OCI-LY3 (cell line): ENCODE data around the gene CNGA2.

ENCODE experiments used
- H2AFZ ChIP-seq: fragments of 200-600, 300-600 bp; shearing (Covaris generic); 2 replicates; pipeline ENCODE4 v1.6.0; 2014; ENCODE audit warnings: antibody characterized with exemption, low read depth, low read length
- H3K27ac ChIP-seq: fragments of 200-600, 300-600 bp; sonication (generic); 2 replicates; pipeline ENCODE4 v1.5.1; 2014; ENCODE audit warnings: mild to moderate bottlenecking, low read length, moderate library complexity, mixed read lengths
- H3K27me3 ChIP-seq: fragments of 200-600, 300-600 bp; sonication (generic); 2 replicates; pipeline ENCODE4 v1.6.1; 2014; ENCODE audit warnings: low read depth, low read length, mixed read lengths
- H3K36me3 ChIP-seq: fragments of 200-600, 300-600 bp; sonication (generic); replicated peaks from 2 replicates; pipeline ENCODE3; 2014; ENCODE audit warnings: low read depth, low read length, mixed read lengths
- H3K4me1 ChIP-seq: fragments of 300-600, 200-600 bp; sonication (generic); 2 replicates; pipeline ENCODE4 v1.6.1; 2014; ENCODE audit warnings: low read length, mixed read lengths
- H3K4me2 ChIP-seq: fragments of 200-600, 300-600 bp; sonication (generic); 2 replicates; pipeline ENCODE4 v1.6.1; 2014; ENCODE audit warnings: low read length, mixed read lengths
- H3K4me3 ChIP-seq: fragments of 300-600, 200-600 bp; sonication (generic); 2 replicates; pipeline ENCODE4 v1.5.1; 2014; ENCODE audit warnings: antibody characterized with exemption, mild to moderate bottlenecking, low read length, moderate library complexity
- H3K79me2 ChIP-seq: fragments of 300-600, 200-600 bp; shearing (Covaris generic); 2 replicates; pipeline ENCODE4 v1.6.1; 2014; ENCODE audit warnings: mild to moderate bottlenecking, low read length, mixed read lengths
- H3K9ac ChIP-seq: fragments of 300-600, 200-600 bp; shearing (Covaris generic); 2 replicates; pipeline ENCODE4 v1.6.0; 2014; ENCODE audit warnings: mild to moderate bottlenecking, low read length, moderate library complexity
- H3K9me3 ChIP-seq: fragments of 200-600, 300-600 bp; shearing (Covaris generic); 2 replicates; pipeline ENCODE4 v1.6.1; 2014; ENCODE audit warnings: low read length, mixed read lengths; ENCODE audit not compliant: insufficient read depth
- H4K20me1 ChIP-seq: fragments of 200-600, 300-600 bp; sonication (generic); 2 replicates; pipeline ENCODE4 v1.6.1; 2016; ENCODE audit warnings: low read length, mixed read lengths; ENCODE audit not compliant: insufficient read depth
- EZH2phosphoT487 ChIP-seq: fragments of 200-600 bp; shearing (Covaris generic); IDR thresholded peaks from 2 replicates; pipeline ENCODE4 v1.6.1; 2018; ENCODE audit warnings: antibody characterized with exemption, mixed run types, low read depth
- TF ChIP-seq, protein P1 (sequence below): fragments of 200-600, 300-600 bp; sonication (generic); IDR thresholded peaks from 2 replicates; pipeline ENCODE4 v1.5.1; 2014; ENCODE audit warnings: antibody characterized with exemption, low read length, low read depth

Gene CNGA2

DNA sequence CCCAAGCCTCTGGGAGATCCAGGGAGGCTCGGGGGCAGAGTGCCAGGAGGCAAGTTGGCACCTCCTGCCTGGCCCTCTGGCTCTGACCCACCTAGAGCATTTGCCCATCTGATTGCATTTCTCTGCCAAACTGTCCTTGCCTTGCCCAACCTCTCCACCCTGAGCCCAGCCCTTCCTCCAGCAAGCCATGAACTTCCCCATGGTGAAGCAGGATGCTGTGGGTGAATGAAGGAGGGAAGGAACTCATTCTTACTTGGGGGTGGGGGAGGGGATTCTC is 9.3 kb upstream of the CNGA2 start:
- Histone ChIP-seq H3K27ac (no peak overlapping the region), H3K4me3 (no peak overlapping the region), H3K9ac (no peak overlapping the region), H3K4me2 (no peak overlapping the region), H3K27me3 (no peaks in the 10 kb centered on the region), H3K9me3 (no peaks in the 10 kb centered on the region), H2AFZ (no peak overlapping the region), H4K20me1 (no peaks in the 10 kb centered on the region), H3K79me2 (no peaks in the 10 kb centered on the region), H3K36me3 (no peaks in the 10 kb centered on the region), H3K4me1 (no peaks in the 10 kb centered on the region)
- TF ChIP-seq, protein P1, sequence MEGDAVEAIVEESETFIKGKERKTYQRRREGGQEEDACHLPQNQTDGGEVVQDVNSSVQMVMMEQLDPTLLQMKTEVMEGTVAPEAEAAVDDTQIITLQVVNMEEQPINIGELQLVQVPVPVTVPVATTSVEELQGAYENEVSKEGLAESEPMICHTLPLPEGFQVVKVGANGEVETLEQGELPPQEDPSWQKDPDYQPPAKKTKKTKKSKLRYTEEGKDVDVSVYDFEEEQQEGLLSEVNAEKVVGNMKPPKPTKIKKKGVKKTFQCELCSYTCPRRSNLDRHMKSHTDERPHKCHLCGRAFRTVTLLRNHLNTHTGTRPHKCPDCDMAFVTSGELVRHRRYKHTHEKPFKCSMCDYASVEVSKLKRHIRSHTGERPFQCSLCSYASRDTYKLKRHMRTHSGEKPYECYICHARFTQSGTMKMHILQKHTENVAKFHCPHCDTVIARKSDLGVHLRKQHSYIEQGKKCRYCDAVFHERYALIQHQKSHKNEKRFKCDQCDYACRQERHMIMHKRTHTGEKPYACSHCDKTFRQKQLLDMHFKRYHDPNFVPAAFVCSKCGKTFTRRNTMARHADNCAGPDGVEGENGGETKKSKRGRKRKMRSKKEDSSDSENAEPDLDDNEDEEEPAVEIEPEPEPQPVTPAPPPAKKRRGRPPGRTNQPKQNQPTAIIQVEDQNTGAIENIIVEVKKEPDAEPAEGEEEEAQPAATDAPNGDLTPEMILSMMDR: no peak
- TF ChIP-seq EZH2phosphoT487: no peak

DNA sequence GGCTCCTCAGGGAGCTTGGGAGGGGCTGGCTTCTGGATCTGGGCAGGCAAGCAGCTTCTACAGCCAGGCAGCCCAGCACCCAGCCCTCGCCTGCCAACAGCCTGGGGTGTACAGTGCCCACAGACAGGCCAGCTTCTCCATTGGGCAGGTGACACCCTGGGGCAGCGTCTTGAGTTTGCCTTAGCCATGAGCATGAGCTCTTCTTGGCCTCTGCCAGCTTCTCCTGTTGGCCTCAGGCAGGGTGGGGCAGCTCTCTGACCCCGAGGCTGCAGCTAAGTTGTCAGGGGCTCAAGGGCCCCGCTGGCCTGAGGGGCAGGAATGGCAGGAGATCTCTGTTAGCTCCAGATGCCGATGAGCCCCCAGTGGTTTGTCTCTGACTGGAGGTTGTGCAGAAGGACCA is 7.8 kb upstream of the CNGA2 start:
- H3K4me3 ChIP-seq: no peak overlapping the region
- no peaks in the 10 kb centered on the region for H3K79me2 ChIP-seq
- no peaks in the 10 kb centered on the region for H3K4me1 ChIP-seq
- no peaks in the 10 kb centered on the region for H4K20me1 ChIP-seq
- H3K9me3 ChIP-seq: no peaks in the 10 kb centered on the region
- no peaks in the 10 kb centered on the region for H3K36me3 ChIP-seq
- no peak overlapping the region for H3K27ac ChIP-seq
- H3K9ac ChIP-seq: no peak overlapping the region
- no peak overlapping the region for H2AFZ ChIP-seq
- H3K4me2 ChIP-seq: no peak overlapping the region
- H3K27me3 ChIP-seq: no peaks in the 10 kb centered on the region
- TF ChIP-seq EZH2phosphoT487: no peak
- TF ChIP-seq, protein P1: no peak

DNA sequence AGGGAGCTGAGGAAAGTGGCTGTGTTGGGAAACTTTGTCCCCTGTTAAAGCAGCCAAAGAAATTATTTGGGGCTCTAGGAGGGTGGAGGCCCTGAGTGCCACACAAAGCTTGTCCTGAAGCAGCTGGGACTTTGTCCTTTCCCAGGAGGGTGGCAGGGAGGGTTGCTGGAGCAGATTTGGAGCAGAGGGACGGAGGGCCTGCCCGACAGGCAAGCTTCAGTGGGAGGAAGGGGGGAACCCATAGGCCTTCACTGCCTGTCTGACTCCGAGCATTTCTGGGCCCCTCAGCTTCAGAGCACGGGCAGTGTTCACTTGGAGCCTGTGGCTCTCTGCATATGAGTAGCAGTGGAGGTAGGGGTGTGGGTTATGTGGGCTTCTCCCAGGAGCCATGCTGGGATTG is 7.2 kb upstream of the CNGA2 start:
- no peaks in the 10 kb centered on the region for H3K9me3 ChIP-seq
- H3K36me3 ChIP-seq: no peaks in the 10 kb centered on the region
- no peak overlapping the region for H2AFZ ChIP-seq
- H3K4me3 ChIP-seq: no peak overlapping the region
- no peaks in the 10 kb centered on the region for H3K4me1 ChIP-seq
- no peaks in the 10 kb centered on the region for H3K79me2 ChIP-seq
- no peak overlapping the region for H3K27ac ChIP-seq
- no peak overlapping the region for H3K4me2 ChIP-seq
- TF ChIP-seq, protein P1: no peak
- no peak for TF ChIP-seq EZH2phosphoT487
- H4K20me1 ChIP-seq: no peaks in the 10 kb centered on the region
- H3K27me3 ChIP-seq: no peaks in the 10 kb centered on the region
- no peak overlapping the region for H3K9ac ChIP-seq

DNA sequence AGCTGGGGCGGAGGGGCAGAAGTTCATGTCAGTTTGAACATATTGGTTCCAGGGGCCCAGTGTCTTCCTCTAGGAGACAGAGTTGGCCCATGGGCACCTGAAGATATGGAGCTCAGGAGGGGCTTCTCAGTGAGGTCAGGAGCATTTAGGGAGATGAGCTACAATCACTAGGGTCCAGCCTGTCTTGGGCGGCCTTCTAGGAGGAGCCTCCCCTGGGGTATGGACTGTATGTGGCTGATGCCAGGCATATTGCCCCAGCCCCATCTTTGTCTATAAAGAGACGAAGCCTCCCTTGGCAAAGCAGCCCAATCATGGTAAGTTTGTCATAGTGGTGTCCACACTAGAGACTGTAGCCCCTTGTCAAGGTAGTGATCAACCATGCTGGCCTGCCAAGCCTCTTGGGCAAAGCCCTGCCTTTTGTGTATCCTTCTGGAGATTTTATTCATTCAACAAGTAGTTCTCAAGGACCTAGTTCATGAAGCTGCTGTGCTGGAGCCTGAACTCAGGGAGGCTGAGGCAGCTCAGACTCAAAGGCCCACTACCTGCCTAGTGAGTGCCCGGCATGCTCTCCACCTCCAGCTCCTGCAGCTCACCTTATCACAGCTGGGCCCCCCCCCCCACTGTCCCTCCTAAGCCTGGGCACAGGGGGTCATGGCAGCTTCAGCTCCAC is 5.4 kb upstream of the CNGA2 start:
- no peaks in the 10 kb centered on the region for H3K79me2 ChIP-seq
- no peaks in the 10 kb centered on the region for H3K36me3 ChIP-seq
- H3K4me1 ChIP-seq: no peaks in the 10 kb centered on the region
- H3K9me3 ChIP-seq: no peaks in the 10 kb centered on the region
- H3K27ac ChIP-seq: no peak overlapping the region
- H2AFZ ChIP-seq: no peak overlapping the region
- no peak overlapping the region for H3K9ac ChIP-seq
- H4K20me1 ChIP-seq: no peaks in the 10 kb centered on the region
- no peaks in the 10 kb centered on the region for H3K27me3 ChIP-seq
- H3K4me2 ChIP-seq: no peak overlapping the region
- TF ChIP-seq EZH2phosphoT487: no peak
- TF ChIP-seq, protein P1: no peak
- no peak overlapping the region for H3K4me3 ChIP-seq
